Right lobe of liver (tissue), 6 donors: Measurements from ENCODE around the gene SLC8A1. TPM values are rescaled to one million over a fixed set of nuclear protein-coding genes. Genes with fewer than 3 reads are reported as not detected.

ENCODE experiments used
- ATAC-seq, 4 donors: fragments of 200-7000 bp; cut with Tn5 transposase; one replicate each; pipeline ENCODE4 v1.9.1; 2020; ENCODE audit warnings: mild to moderate bottlenecking in 4 of 4, moderate library complexity in 4 of 4
- DNase-seq, 3 donors: peaks; one replicate each; pipeline ENCODE4 v3.0.0-alpha.2; 2020
- H3K27ac ChIP-seq, 3 donors: fragments of 200-600 bp; one replicate each; pipeline ENCODE4 v1.8.0; 2022
- H3K27me3 ChIP-seq, 2 donors: fragments of 200-600 bp; one replicate each; pipeline ENCODE4 v1.8.0; 2022
- H3K36me3 ChIP-seq, 4 donors: fragments of 200-600 bp; sonication (generic) in 1 of 4; one replicate each; pipeline versions ENCODE4 v1.5.1 to v1.8.0; 2017 to 2022; ENCODE audit warnings: control low read depth in 1 of 4
- H3K4me1 ChIP-seq, 4 donors: fragments of 200-600 bp; sonication (generic) in 1 of 4; one replicate each; pipeline versions ENCODE4 v1.5.1 to v1.8.0; 2017 to 2022; ENCODE audit warnings: control low read depth in 1 of 4
- H3K4me3 ChIP-seq, 3 donors: fragments of 200-600 bp; one replicate each; pipeline ENCODE4 v1.8.0; 2022
- H3K9me3 ChIP-seq, 4 donors: fragments of 200-600 bp; sonication (generic) in 1 of 4; one replicate each; pipeline versions ENCODE4 v1.5.1 to v1.8.0; 2017 to 2022; ENCODE audit warnings: control low read depth in 1 of 4
- CTCF ChIP-seq, 4 donors: fragments of 200-600 bp in 3 of 4; fragments of 450-650 bp in 1 of 4; IDR thresholded peaks; one replicate each; pipeline versions ENCODE4 v1.5.1 to v1.8.0; 2016 to 2022; ENCODE audit warnings: antibody characterized with exemption in 4 of 4, mild to moderate bottlenecking in 2 of 4
- POLR2A ChIP-seq: fragments of 450-650 bp; IDR thresholded peaks from one replicate; pipeline ENCODE4 v1.6.1; 2017; ENCODE audit warnings: antibody characterized with exemption, mild to moderate bottlenecking
- WGBS: methylation state at CpG from one replicate; pipeline ENCODE4 v1.1.6; 2018; ENCODE audit warnings: low coverage, low lambda C conversion rate; ENCODE audit not compliant: insufficient coverage; ENCODE audit errors: missing lambda C conversion rate; 5-methylcytosine and 5-hydroxymethylcytosine counted together
- intact Hi-C, 2 donors: fragments of 100-400 bp; cut with DNase I; formaldehyde crosslinking; loops; one replicate each; pipeline versions ENCODE4 v1.11.2 to v1.14.1; 2022
- total RNA-seq, 6 experiments: library from RNA; depleted of rRNA in 2 of 6; stranded (reverse); fragments of >200 nt in 2 of 6; fragmentation: NEBNext Ultra II Directional in 3 of 6; extraction: Animal tissue kit (Norgen Biotek cat#: 25700) in 3 of 6; gene quantifications; one replicate each; pipeline versions ENCODE4 v1.1.0 to v1.2.4, GENCODE V29; 2016 to 2023
- donor health status: DM: no; HTN: yes; CAD: no.
- donor health status: DM: no; HTN: no; CAD: no.
- donor health status: DM: no; HTN: no; CAD: no.
- donor health status: DM: no; HTN: yes; CAD: no.
- donor health status: DM: no; HTN: yes; CAD: no.

Gene SLC8A1
- total RNA-seq, 6 experiments from 2014 or later: 3.3 to 12.1 (median 4.9) TPM

DNA sequence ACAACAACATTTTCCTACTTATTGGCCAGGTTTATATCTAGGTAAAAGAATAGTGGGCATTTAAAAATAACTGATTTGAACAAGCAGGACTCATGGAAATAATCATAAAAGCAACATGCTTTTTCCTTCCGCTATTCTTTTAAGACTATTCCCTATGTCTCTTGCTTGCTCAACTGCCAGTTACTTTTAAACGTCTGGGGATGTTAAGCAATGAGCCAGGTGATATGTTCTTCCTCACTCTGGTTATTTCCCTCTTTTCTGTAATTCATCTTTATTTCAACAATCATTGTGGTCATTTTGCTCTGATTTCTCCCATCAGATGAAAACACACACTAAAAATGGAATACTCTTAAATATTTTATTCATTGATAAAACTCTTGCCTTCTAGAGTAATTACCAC is 33.4 kb upstream of the SLC8A1 start:
- WGBS: 25% methylated on average over 2 of the region's 2 CpGs
- no peak overlapping the region for H3K4me3 ChIP-seq
- ATAC-seq: no peak
- TF ChIP-seq POLR2A (no peak), CTCF (IDR thresholded peaks at IDR 0.05) (no peak)
- no peaks in the 10 kb centered on the region for H3K4me1 ChIP-seq
- no peaks in the 10 kb centered on the region for H3K27me3 ChIP-seq
- H3K9me3 ChIP-seq: no peaks in the 10 kb centered on the region
- no peak overlapping the region for H3K27ac ChIP-seq
- no peaks in the 10 kb centered on the region for H3K36me3 ChIP-seq
- intact Hi-C loops: no loop called here
- DNase-seq: no peak

- H3K27ac ChIP-seq: no peak overlapping the region
These were observed 31.8 kb upstream of the SLC8A1 start for GRCh38 chr2:40483549-40484243.

DNA sequence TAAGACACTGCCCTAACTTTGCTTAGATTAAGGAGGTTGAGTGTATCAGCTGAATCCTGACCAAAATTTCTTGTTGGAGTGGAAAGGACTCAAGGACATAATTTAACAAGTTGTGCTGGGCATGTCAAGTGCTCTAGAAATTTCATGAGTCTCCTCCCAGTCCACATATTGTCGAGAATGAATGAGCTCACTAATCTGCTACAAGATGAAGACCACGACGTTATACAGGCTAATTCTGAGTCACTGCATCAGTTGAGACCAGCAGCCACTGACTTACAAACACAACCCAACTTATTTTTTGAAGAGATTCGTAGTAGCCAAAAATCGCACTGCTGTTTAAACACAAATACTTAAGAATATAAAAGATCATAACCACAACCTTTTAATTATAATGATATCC is 28.7 kb upstream of the SLC8A1 start:
- TF ChIP-seq CTCF (IDR thresholded peaks at IDR 0.05): no peak
- no peak for TF ChIP-seq POLR2A
- intact Hi-C loops: no loop called here

More at GRCh38 chr2:40483549-40484243, 31.8 kb upstream of the SLC8A1 start:
- no peaks in the 10 kb centered on the region for H3K4me1 ChIP-seq
- no peak overlapping the region for H3K4me3 ChIP-seq
- TF ChIP-seq POLR2A (no peak), CTCF (IDR thresholded peaks at IDR 0.05) (no peak)
- no peaks in the 10 kb centered on the region for H3K36me3 ChIP-seq
- ATAC-seq (no peak), DNase-seq (no peak)
- H3K27me3 ChIP-seq: no peaks in the 10 kb centered on the region
- intact Hi-C loops: no loop called here
- 47% methylated on average over 3 of the region's 3 CpGs for WGBS
- no peaks in the 10 kb centered on the region for H3K9me3 ChIP-seq

GRCh38 chr2:40480073-40480472 is 28.2 kb upstream of the SLC8A1 start:
- TF ChIP-seq CTCF (IDR thresholded peaks at IDR 0.05): no peak
- no peak for TF ChIP-seq POLR2A
- no peak overlapping the region for H3K27ac ChIP-seq
- DNase-seq (no peak), ATAC-seq (peak; percentile 30 to 62 (median 48))
- intact Hi-C loops: no loop called here
- no peaks in the 10 kb centered on the region for H3K4me1 ChIP-seq
- no peaks in the 10 kb centered on the region for H3K9me3 ChIP-seq
- H3K36me3 ChIP-seq: no peaks in the 10 kb centered on the region
- H3K27me3 ChIP-seq: no peaks in the 10 kb centered on the region
- H3K4me3 ChIP-seq: no peak overlapping the region

More for the DNA sequence above, 28.7 kb upstream of the SLC8A1 start:
- Histone ChIP-seq H3K36me3 (no peaks in the 10 kb centered on the region), H3K27ac (no peak overlapping the region), H3K27me3 (no peaks in the 10 kb centered on the region), H3K4me1 (no peaks in the 10 kb centered on the region), H3K4me3 (no peak overlapping the region), H3K9me3 (no peaks in the 10 kb centered on the region)
- 63% methylated on average over 5 of the region's 5 CpGs for WGBS
- DNase-seq: no peak
- no peak for ATAC-seq
